Mesendoderm (in vitro differentiated cells): ENCODE measurements around the gene PET100. TPM values are rescaled to one million over a fixed set of nuclear protein-coding genes. Genes with fewer than 3 reads are reported as not detected.

Experiments used
- DNase-seq: peaks from one replicate; pipeline ENCODE4 v3.0.0; 2013
- H2AK5ac ChIP-seq: 2 replicates; pipeline ENCODE4 v1.6.1; 2013; ENCODE audit warnings: low read length, inconsistent platforms
- H2BK120ac ChIP-seq: 2 replicates; pipeline ENCODE4 v1.6.1; 2013; ENCODE audit warnings: low read depth, mild to moderate bottlenecking, low read length, moderate library complexity, mixed read lengths
- H2BK15ac ChIP-seq: replicated peaks from 2 replicates; pipeline ENCODE4 v1.6.1; 2013; ENCODE audit warnings: low read depth, mild to moderate bottlenecking, moderate library complexity
- H2BK5ac ChIP-seq: 2 replicates; pipeline ENCODE4 v1.6.1; 2013; ENCODE audit warnings: low read length, inconsistent platforms
- H3K18ac ChIP-seq: 2 replicates; pipeline ENCODE4 v1.6.1; 2013; ENCODE audit warnings: mild to moderate bottlenecking, low read length, mixed read lengths
- H3K23ac ChIP-seq: one replicate; pipeline ENCODE4 v1.6.1; 2013; ENCODE audit warnings: low read length
- H3K27ac ChIP-seq: 2 replicates; pipeline ENCODE4 v1.5.1; 2013; ENCODE audit warnings: low read depth, mild to moderate bottlenecking, inconsistent platforms, low read length, moderate library complexity
- H3K27me3 ChIP-seq: 2 replicates; pipeline ENCODE4 v1.6.1; 2013; ENCODE audit warnings: low read length, control low read depth, mild to moderate bottlenecking, inconsistent platforms; ENCODE audit not compliant: insufficient read depth, poor library complexity
- H3K36me3 ChIP-seq: 2 replicates; pipeline ENCODE4 v1.6.1; 2013; ENCODE audit warnings: low read length, inconsistent platforms; ENCODE audit not compliant: control insufficient read depth, insufficient read depth
- H3K4ac ChIP-seq: one replicate; pipeline ENCODE4 v1.6.1; 2013; ENCODE audit warnings: low read depth, mild to moderate bottlenecking, low read length, moderate library complexity
- H3K4me1 ChIP-seq: 2 replicates; pipeline ENCODE4 v1.6.1; 2013; ENCODE audit warnings: low read depth, low read length, inconsistent platforms; ENCODE audit not compliant: control insufficient read depth
- H3K4me2 ChIP-seq: 2 replicates; pipeline ENCODE4 v1.6.1; 2013; ENCODE audit warnings: low read length
- H3K4me3 ChIP-seq: 2 replicates; pipeline ENCODE4 v1.5.1; 2013; ENCODE audit warnings: mild to moderate bottlenecking, low read length
- H3K56ac ChIP-seq: one replicate; pipeline ENCODE4 v1.6.1; 2013; ENCODE audit warnings: low read length
- H3K79me1 ChIP-seq: 2 replicates; pipeline ENCODE4 v1.6.1; 2013; ENCODE audit warnings: low read length, inconsistent platforms
- H3K79me2 ChIP-seq: 2 replicates; pipeline ENCODE4 v1.6.1; 2013; ENCODE audit warnings: mild to moderate bottlenecking, low read length; ENCODE audit not compliant: control insufficient read depth, insufficient read depth
- H3K9ac ChIP-seq: 2 replicates; pipeline ENCODE4 v1.6.1; 2013; ENCODE audit warnings: low read length, inconsistent platforms
- H4K5ac ChIP-seq: one replicate; pipeline ENCODE4 v1.6.1; 2013; ENCODE audit warnings: low read length
- H4K8ac ChIP-seq: one replicate; pipeline ENCODE4 v1.6.1; 2013; ENCODE audit warnings: low read depth, mild to moderate bottlenecking, control low read depth, low read length, moderate library complexity
- WGBS: extraction: QIAGEN DNeasy Blood & Tissue Kit; methylation state at CpG from one replicate; pipeline ENCODE4 v1.1.7; 2013; ENCODE audit warnings: low lambda C conversion rate, missing lambda C conversion rate; ENCODE audit not compliant: insufficient coverage; ENCODE audit errors: extremely low coverage; 5-methylcytosine and 5-hydroxymethylcytosine counted together
- polyA plus RNA-seq, 2 experiments: library from polyadenylated mRNA; stranded (reverse); fragments of 200-250 nt; gene quantifications; one replicate each; pipeline ENCODE4 v1.2.3, GENCODE V29; 2013

The PET100 gene, protein sequence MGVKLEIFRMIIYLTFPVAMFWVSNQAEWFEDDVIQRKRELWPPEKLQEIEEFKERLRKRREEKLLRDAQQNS
- polyA plus RNA-seq (2013, experiment 1 of 2), result 401 TPM
- polyA plus RNA-seq (2013, experiment 2 of 2), result 400 TPM

GRCh38 chr19:7629347-7630054 is at the start of gene PET100, which contains the start of gene XAB2:
TSS of gene PET100 (plus strand) at chr19:7629793. CDS start at chr19:7629834, 41 bp downstream.
TSS of gene XAB2 (minus strand) at chr19:7629545. CDS start at chr19:7629527, 18 bp downstream.
- no CpG with 5 or more reads among the region's 40 CpGs for WGBS
- peak within 1 kb of the TSS; percentile 97 for H3K4me3 ChIP-seq

DNA sequence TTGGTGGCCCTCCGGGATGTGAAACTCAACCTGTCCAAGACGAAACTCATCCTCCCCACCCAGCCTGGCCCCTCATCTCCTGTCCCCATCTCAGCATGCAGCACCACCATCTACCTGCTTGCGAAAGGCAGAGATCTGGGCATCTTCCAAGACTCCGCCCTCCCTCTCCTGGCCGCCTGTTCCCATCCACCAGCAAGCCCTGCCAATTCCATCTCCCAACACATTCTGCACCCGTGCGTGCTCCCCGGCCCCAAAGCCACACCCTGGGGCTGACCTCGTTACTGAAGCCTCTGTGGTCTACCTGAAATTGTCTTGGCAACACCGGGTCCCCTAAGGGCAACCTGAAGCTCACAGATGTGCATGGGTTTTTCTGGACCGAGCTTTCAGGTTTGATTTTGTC is 47.1 kb upstream of the PET100 start:
- Histone ChIP-seq H3K9ac (no peak overlapping the region), H3K79me1 (no peaks in the 10 kb centered on the region), H3K27ac (no peak overlapping the region), H2AK5ac (no peak overlapping the region), H3K56ac (no peak overlapping the region), H2BK15ac (no peak overlapping the region), H3K4ac (no peak overlapping the region), H3K36me3 (no peaks in the 10 kb centered on the region), H3K18ac (no peak overlapping the region), H3K4me1 (no peaks in the 10 kb centered on the region), H3K79me2 (no peaks in the 10 kb centered on the region), H3K27me3 (no peaks in the 10 kb centered on the region), H3K4me2 (no peak overlapping the region), H4K5ac (no peak overlapping the region), H3K4me3 (no peak overlapping the region), H2BK120ac (no peak overlapping the region), H4K8ac (no peak overlapping the region), H2BK5ac (no peak overlapping the region), H3K23ac (no peak overlapping the region)
- WGBS, result no CpG with 5 or more reads among the region's 11 CpGs
- DNase-seq, result no peak

More at GRCh38 chr19:7629347-7630054, at the start of gene PET100, which contains the start of gene XAB2:
- peaks cover 27% of the 10 kb centered on the region for H3K79me1 ChIP-seq
- peak within 1 kb of the TSS; percentile 100 for H3K4me2 ChIP-seq
- peaks cover 1% of the 10 kb centered on the region for H3K4me1 ChIP-seq
- DNase-seq, result peak; percentile 99
- peak within 1 kb of the TSS; percentile 56 for H4K5ac ChIP-seq
- H3K4ac ChIP-seq, result peak within 1 kb of the TSS; percentile 64
- H3K18ac ChIP-seq, result no peak within 1 kb of the TSS
- H3K79me2 ChIP-seq, result peaks cover 40% of the 10 kb centered on the region
- no peaks in the 10 kb centered on the region for H3K36me3 ChIP-seq
- no peak within 1 kb of the TSS for H3K27ac ChIP-seq
- no peak within 1 kb of the TSS for H2BK120ac ChIP-seq
- H4K8ac ChIP-seq, result peak within 1 kb of the TSS; percentile 41
- H3K9ac ChIP-seq, result peak within 1 kb of the TSS; percentile 93
- H3K27me3 ChIP-seq, result no peaks in the 10 kb centered on the region
- no peak within 1 kb of the TSS for H2BK5ac ChIP-seq
- H3K23ac ChIP-seq, result no peak within 1 kb of the TSS
- H2AK5ac ChIP-seq, result peak within 1 kb of the TSS; percentile 64
- no peak within 1 kb of the TSS for H2BK15ac ChIP-seq
- peak within 1 kb of the TSS; percentile 90 for H3K56ac ChIP-seq

DNA sequence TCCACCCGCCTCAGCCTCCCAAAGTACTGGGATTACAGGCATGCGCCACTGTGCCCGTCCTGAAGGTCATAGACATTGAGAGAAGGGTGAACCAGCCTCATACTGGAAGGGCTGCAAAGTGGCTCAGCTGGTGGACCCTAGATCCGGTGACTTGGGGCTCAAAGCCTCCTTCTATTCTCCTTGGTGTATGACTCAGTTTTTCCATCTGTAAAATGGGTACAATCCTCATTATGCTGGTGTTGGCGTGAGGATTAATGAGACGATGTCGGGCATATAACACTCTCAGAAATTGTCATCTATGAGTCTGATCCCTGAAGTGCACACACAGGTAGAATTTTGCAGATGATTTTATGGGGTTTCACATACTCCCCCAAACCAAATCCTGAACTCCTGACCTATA is 39.8 kb upstream of the PET100 start:
- Histone ChIP-seq H3K79me1 (no peaks in the 10 kb centered on the region), H3K9ac (no peak overlapping the region), H3K56ac (no peak overlapping the region), H3K27me3 (no peaks in the 10 kb centered on the region), H3K4ac (no peak overlapping the region), H2BK15ac (no peak overlapping the region), H3K18ac (no peak overlapping the region), H3K27ac (no peak overlapping the region), H3K36me3 (no peaks in the 10 kb centered on the region), H3K79me2 (no peaks in the 10 kb centered on the region), H2AK5ac (no peak overlapping the region), H2BK120ac (no peak overlapping the region), H3K4me3 (no peak overlapping the region), H3K23ac (no peak overlapping the region), H2BK5ac (no peak overlapping the region), H3K4me2 (no peak overlapping the region), H4K8ac (no peak overlapping the region), H3K4me1 (no peaks in the 10 kb centered on the region), H4K5ac (no peak overlapping the region)
- DNase-seq, result no peak
- WGBS, result no CpG with 5 or more reads among the region's 7 CpGs

DNA sequence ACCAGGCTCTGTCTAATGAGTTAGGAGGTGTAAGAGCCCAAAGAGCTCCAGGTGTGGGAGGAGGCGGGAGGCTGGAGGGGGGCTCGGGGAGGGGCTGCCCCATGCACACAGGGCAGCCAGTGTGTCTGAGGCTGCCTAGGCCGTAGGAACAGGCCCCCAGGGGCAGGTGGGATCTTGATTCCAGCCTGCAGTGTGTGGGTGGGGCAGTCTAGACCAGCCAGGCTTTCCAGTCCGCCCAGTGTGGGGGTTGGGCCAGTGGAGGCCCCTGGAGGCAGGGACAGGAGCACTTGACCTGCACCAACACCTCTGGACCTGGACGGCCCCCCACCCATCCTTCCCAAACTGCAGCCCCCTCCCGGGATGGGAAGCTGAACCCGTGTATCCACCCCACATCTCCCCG is 39.3 kb upstream of the PET100 start:
- Histone ChIP-seq H3K9ac (no peak overlapping the region), H3K79me2 (no peaks in the 10 kb centered on the region), H3K18ac (no peak overlapping the region), H4K5ac (no peak overlapping the region), H2BK15ac (no peak overlapping the region), H2AK5ac (no peak overlapping the region), H3K4ac (no peak overlapping the region), H3K27me3 (no peaks in the 10 kb centered on the region), H3K27ac (no peak overlapping the region), H3K36me3 (no peaks in the 10 kb centered on the region), H3K4me1 (no peaks in the 10 kb centered on the region), H3K23ac (no peak overlapping the region), H3K4me2 (no peak overlapping the region), H4K8ac (no peak overlapping the region), H3K4me3 (no peak overlapping the region), H2BK120ac (no peak overlapping the region), H3K79me1 (no peaks in the 10 kb centered on the region), H2BK5ac (no peak overlapping the region), H3K56ac (no peak overlapping the region)
- DNase-seq, result no peak
- WGBS, result no CpG with 5 or more reads among the region's 8 CpGs

GRCh38 chr19:7595466-7596133 is 34.0 kb upstream of the PET100 start, which contains the start of gene CAMSAP3:
TSS of gene CAMSAP3 (plus strand) at chr19:7595863. CDS start at chr19:7596003, 140 bp downstream.
- Histone ChIP-seq H3K23ac (no peak within 1 kb of the TSS), H3K27ac (no peak within 1 kb of the TSS), H3K79me1 (no peaks in the 10 kb centered on the region), H3K18ac (peak within 1 kb of the TSS; percentile 86), H3K4me1 (no peaks in the 10 kb centered on the region), H3K4me3 (peak within 1 kb of the TSS; percentile 58), H3K4me2 (peak within 1 kb of the TSS; percentile 66), H3K36me3 (no peaks in the 10 kb centered on the region), H2BK15ac (no peak within 1 kb of the TSS), H4K5ac (no peak within 1 kb of the TSS), H3K9ac (peak within 1 kb of the TSS; percentile 66), H3K79me2 (no peaks in the 10 kb centered on the region), H3K56ac (peak within 1 kb of the TSS; percentile 80), H3K27me3 (no peaks in the 10 kb centered on the region), H3K4ac (peak within 1 kb of the TSS; percentile 29), H2BK120ac (no peak within 1 kb of the TSS), H4K8ac (no peak within 1 kb of the TSS), H2AK5ac (no peak within 1 kb of the TSS), H2BK5ac (no peak within 1 kb of the TSS)
- no CpG with 5 or more reads among the region's 78 CpGs for WGBS
- DNase-seq, result peak; percentile 63
